CD14-positive monocyte (primary cell): ENCODE measurements around the gene ATRN. TPM values are rescaled to one million over a fixed set of nuclear protein-coding genes. Genes with fewer than 3 reads are reported as not detected.

Experiments
- DNase-seq, 3 donors: peaks; one replicate each; pipeline ENCODE4 v3.0.0-alpha.2; 2011 to 2022
- H2AFZ ChIP-seq: 2 replicates; pipeline ENCODE4 v1.6.0; 2012; ENCODE audit warnings: mild to moderate bottlenecking, low read depth, low read length, inconsistent platforms; ENCODE audit not compliant: insufficient read depth, poor library complexity, severe bottlenecking
- H3K27ac ChIP-seq, 2 donors: 1 replicate in 1 of 2; 2 replicates in 1 of 2; pipeline ENCODE4 v1.5.1; 2012 to 2013; ENCODE audit warnings: low read length in 2 of 2, control low read depth in 1 of 2, inconsistent platforms in 1 of 2, low read depth in 1 of 2, mild to moderate bottlenecking in 1 of 2
- H3K27me3 ChIP-seq, 2 donors: one replicate each; pipeline versions ENCODE4 v1.6.0 to v1.6.1; 2011 to 2013; ENCODE audit warnings: low read length in 2 of 2; ENCODE audit not compliant: control insufficient read depth in 2 of 2, insufficient read depth in 2 of 2
- H3K36me3 ChIP-seq, 2 donors: replicated peaks in 1 of 2; 1 replicate in 1 of 2; 2 replicates in 1 of 2; pipeline versions ENCODE4 v1.5.1 to v1.6.1; 2012 to 2013; ENCODE audit warnings: low read length in 2 of 2, control low read depth in 1 of 2, inconsistent platforms in 1 of 2, mild to moderate bottlenecking in 1 of 2; ENCODE audit not compliant: insufficient read depth in 2 of 2, control insufficient read depth in 1 of 2
- H3K4me1 ChIP-seq, 2 donors: 1 replicate in 1 of 2; 2 replicates in 1 of 2; pipeline versions ENCODE4 v1.5.1 to v1.6.1; 2012 to 2013; ENCODE audit warnings: low read length in 2 of 2, control low read depth in 1 of 2, inconsistent platforms in 1 of 2, mild to moderate bottlenecking in 1 of 2, moderate library complexity in 1 of 2; ENCODE audit not compliant: insufficient read depth in 2 of 2, control insufficient read depth in 1 of 2
- H3K4me2 ChIP-seq: replicated peaks from 2 replicates; pipeline ENCODE3; 2012; ENCODE audit warnings: low read length, moderate library complexity, mild to moderate bottlenecking; ENCODE audit not compliant: poor library complexity, severe bottlenecking; ENCODE audit errors: extremely low read depth
- H3K4me3 ChIP-seq, 3 experiments: fragments of 200-600 bp in 1 of 3; sonication (generic) in 1 of 3; replicated peaks in 1 of 3; 1 replicate in 2 of 3; 2 replicates in 1 of 3; pipeline ENCODE4 v1.5.1; 2011 to 2013; ENCODE audit warnings: low read length in 3 of 3, mild to moderate bottlenecking in 3 of 3, control low read depth in 2 of 3, low read depth in 2 of 3, inconsistent platforms in 1 of 3, moderate library complexity in 1 of 3
- H3K79me2 ChIP-seq: 2 replicates; pipeline ENCODE4 v1.6.0; 2012; ENCODE audit warnings: mild to moderate bottlenecking, control low read depth, inconsistent platforms, low read length, moderate library complexity; ENCODE audit not compliant: insufficient read depth
- H3K9ac ChIP-seq: 2 replicates; pipeline ENCODE4 v1.6.0; 2017; ENCODE audit warnings: low read length, mild to moderate bottlenecking; ENCODE audit not compliant: insufficient read depth, poor library complexity, severe bottlenecking
- H3K9me3 ChIP-seq, 2 donors: replicated peaks in 1 of 2; 1 replicate in 1 of 2; 2 replicates in 1 of 2; pipeline versions ENCODE4 v1.5.1 to v1.6.1; 2012 to 2013; ENCODE audit warnings: low read length in 2 of 2, control low read depth in 1 of 2; ENCODE audit not compliant: control insufficient read depth in 1 of 2, insufficient read depth in 1 of 2
- H4K20me1 ChIP-seq: 2 replicates; pipeline ENCODE4 v1.6.0; 2012; ENCODE audit warnings: mild to moderate bottlenecking, low read length, control low read depth, moderate library complexity; ENCODE audit not compliant: insufficient read depth
- H3K27ac Mint-ChIP-seq, 7 donors: one replicate each; pipeline ENCODE4 v1.8.0; 2020; ENCODE audit warnings: mild to moderate bottlenecking in 7 of 7, mixed read lengths in 7 of 7, moderate library complexity in 6 of 7, inconsistent platforms in 2 of 7
- H3K27me3 Mint-ChIP-seq, 3 donors: one replicate each; pipeline ENCODE4 v1.8.0; 2021 to 2022; ENCODE audit warnings: low read depth in 3 of 3, mild to moderate bottlenecking in 3 of 3, mixed read lengths in 3 of 3, moderate library complexity in 3 of 3, inconsistent platforms in 1 of 3
- H3K36me3 Mint-ChIP-seq, 2 donors: one replicate each; pipeline ENCODE4 v1.8.0; 2020; ENCODE audit warnings: mixed read lengths in 2 of 2, inconsistent platforms in 1 of 2, mild to moderate bottlenecking in 1 of 2
- H3K4me1 Mint-ChIP-seq: one replicate; pipeline ENCODE4 v1.8.0; 2020; ENCODE audit warnings: mild to moderate bottlenecking, mixed read lengths
- H3K4me3 Mint-ChIP-seq, 2 donors: one replicate each; pipeline ENCODE4 v1.8.0; 2020; ENCODE audit warnings: mild to moderate bottlenecking in 2 of 2, mixed read lengths in 2 of 2, moderate library complexity in 1 of 2
- H3K9me3 Mint-ChIP-seq, 7 donors: one replicate each; pipeline ENCODE4 v1.8.0; 2020 to 2022; ENCODE audit warnings: mixed read lengths in 7 of 7, mild to moderate bottlenecking in 6 of 7, moderate library complexity in 6 of 7, inconsistent platforms in 2 of 7
- CTCF ChIP-seq: fragments of 200-600 bp; IDR thresholded peaks from one replicate; pipeline ENCODE4 v1.8.0; 2022; ENCODE audit warnings: antibody characterized with exemption, mild to moderate bottlenecking
- WGBS: methylation state at CpG from one replicate; pipeline ENCODE4 v1.1.5; 2013; ENCODE audit warnings: missing lambda C conversion rate; ENCODE audit not compliant: insufficient coverage; 5-methylcytosine and 5-hydroxymethylcytosine counted together
- intact Hi-C, 2 donors: fragments of 100-400 bp; cut with micrococcal nuclease; formaldehyde crosslinking; loops; one replicate each; pipeline versions ENCODE4 v1.15.0 to v1.15.1; 2023
- polyA plus RNA-seq, 3 donors: library from polyadenylated mRNA; depleted of rRNA in 1 of 3; unstranded in 2 of 3; stranded (reverse) in 1 of 3; fragments of 300-500 nt in 2 of 3; fragments of >200 nt in 1 of 3; fragmentation: Illumina TruSeq in 2 of 3; gene quantifications; 1 replicate in 2 of 3; 2 replicates in 1 of 3; pipeline ENCODE4 v1.2.3, GENCODE V29; 2012 to 2021

ATRN gene
- polyA plus RNA-seq, 3 donors, result 10.2 to 17.4 (median 11.5) TPM

DNA sequence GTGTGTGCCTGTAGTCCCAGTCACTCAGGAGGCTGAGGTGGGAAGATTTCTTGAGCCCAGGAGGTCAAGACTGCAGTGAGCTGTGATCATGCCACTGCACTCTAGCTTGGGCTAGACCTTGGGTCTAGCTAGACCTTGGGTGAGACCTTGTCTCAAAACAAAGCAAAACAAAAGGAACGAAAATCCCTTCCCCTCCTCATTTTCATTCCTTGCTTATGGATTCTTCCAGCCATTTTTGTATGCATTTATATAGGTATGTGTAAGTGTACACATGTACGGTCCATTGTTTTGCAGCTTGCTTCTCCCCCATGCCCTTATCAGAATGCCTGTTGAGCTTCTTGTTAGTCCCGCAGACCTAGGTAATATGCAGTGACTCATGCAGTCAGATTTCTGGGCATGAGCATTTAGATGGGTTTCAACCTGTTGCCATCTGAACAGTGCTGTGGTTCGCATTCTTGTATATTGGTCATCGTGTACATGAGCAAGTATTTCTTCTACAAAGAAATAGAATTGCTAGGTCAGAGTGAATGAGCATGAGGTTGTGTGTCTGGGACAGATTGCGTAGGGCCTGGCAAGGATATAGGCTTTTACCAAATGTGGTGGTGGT lies 73.2 kb downstream of the ATRN start:
- no peaks in the 10 kb centered on the region for H4K20me1 ChIP-seq
- H3K9me3 ChIP-seq, result no peaks in the 10 kb centered on the region
- Mint-ChIP-seq H3K36me3 (peaks cover 42 to 51% of the 10 kb centered on the region in 2 donors), H3K27ac (no peak overlapping the region), H3K4me3 (no peak overlapping the region), H3K4me1 (peaks cover 24% of the 10 kb centered on the region), H3K9me3 (no peaks in the 10 kb centered on the region), H3K27me3 (no peaks in the 10 kb centered on the region)
- H3K9ac ChIP-seq, result no peak overlapping the region
- H3K27ac ChIP-seq, result no peak overlapping the region
- no peaks in the 10 kb centered on the region for H3K79me2 ChIP-seq
- no peak overlapping the region for H2AFZ ChIP-seq
- 88% methylated on average over 4 of the region's 6 CpGs for WGBS
- H3K4me3 ChIP-seq, result no peak overlapping the region
- H3K36me3 ChIP-seq, result peaks cover 7 to 51% of the 10 kb centered on the region in 2 donors
- H3K4me2 ChIP-seq, result no peak overlapping the region
- no peak for DNase-seq
- peaks cover 5 to 11% of the 10 kb centered on the region in 2 donors for H3K4me1 ChIP-seq
- no peaks in the 10 kb centered on the region for H3K27me3 ChIP-seq
- intact Hi-C loops, result no loop called here
- no peak for TF ChIP-seq CTCF

GRCh38 chr20:3545401-3545925 lies 74.6 kb downstream of the ATRN start:
- Mint-ChIP-seq H3K4me1 (peaks cover 15% of the 10 kb centered on the region), H3K27me3 (no peaks in the 10 kb centered on the region), H3K9me3 (no peaks in the 10 kb centered on the region), H3K4me3 (no peak overlapping the region), H3K27ac (no peak overlapping the region), H3K36me3 (peaks cover 52 to 64% of the 10 kb centered on the region in 2 donors)
- no CpG with 5 or more reads among the region's 1 CpG for WGBS
- no peak for DNase-seq
- no peak for TF ChIP-seq CTCF
- Histone ChIP-seq H3K27ac (no peak overlapping the region), H4K20me1 (no peaks in the 10 kb centered on the region), H3K4me3 (no peak overlapping the region), H3K9ac (no peak overlapping the region), H2AFZ (no peak overlapping the region), H3K79me2 (no peaks in the 10 kb centered on the region), H3K9me3 (no peaks in the 10 kb centered on the region), H3K4me2 (no peak overlapping the region), H3K36me3 (peaks cover 16 to 61% of the 10 kb centered on the region in 2 donors), H3K27me3 (no peaks in the 10 kb centered on the region), H3K4me1 (peaks cover 5 to 11% of the 10 kb centered on the region in 2 donors)
- intact Hi-C loops, result no loop called here
